ENCODE data around the gene TMEM165. TPM values are rescaled to one million over a fixed set of nuclear protein-coding genes. Genes with fewer than 3 reads are reported as not detected.

Gene TMEM165
- total RNA-seq, 1 experiment from 2014 or later = 90.4 TPM

DNA sequence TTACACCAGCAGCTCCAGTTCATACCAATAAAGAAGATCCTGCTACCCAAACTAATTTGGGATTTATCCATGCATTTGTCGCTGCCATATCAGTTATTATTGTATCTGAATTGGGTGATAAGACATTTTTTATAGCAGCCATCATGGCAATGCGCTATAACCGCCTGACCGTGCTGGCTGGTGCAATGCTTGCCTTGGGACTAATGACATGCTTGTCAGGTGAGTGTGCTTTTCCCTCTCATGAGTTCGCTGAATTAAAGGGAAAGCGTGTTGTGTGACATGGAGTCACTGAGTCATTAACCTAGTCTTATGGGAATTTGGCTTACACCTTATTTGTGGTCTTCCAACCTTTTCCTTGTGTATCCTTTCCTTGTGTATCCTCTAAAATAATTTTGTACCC, 15.9 kb downstream of the TMEM165 start:
- H3K36me3 Mint-ChIP-seq (ENCODE audit: insufficient read depth, unreplicated experiment) = peaks cover 46% of the 10 kb centered on the region
- BruUV-seq (replicated peaks) = no TSS peak
- TF ChIP-seq, protein P1, sequence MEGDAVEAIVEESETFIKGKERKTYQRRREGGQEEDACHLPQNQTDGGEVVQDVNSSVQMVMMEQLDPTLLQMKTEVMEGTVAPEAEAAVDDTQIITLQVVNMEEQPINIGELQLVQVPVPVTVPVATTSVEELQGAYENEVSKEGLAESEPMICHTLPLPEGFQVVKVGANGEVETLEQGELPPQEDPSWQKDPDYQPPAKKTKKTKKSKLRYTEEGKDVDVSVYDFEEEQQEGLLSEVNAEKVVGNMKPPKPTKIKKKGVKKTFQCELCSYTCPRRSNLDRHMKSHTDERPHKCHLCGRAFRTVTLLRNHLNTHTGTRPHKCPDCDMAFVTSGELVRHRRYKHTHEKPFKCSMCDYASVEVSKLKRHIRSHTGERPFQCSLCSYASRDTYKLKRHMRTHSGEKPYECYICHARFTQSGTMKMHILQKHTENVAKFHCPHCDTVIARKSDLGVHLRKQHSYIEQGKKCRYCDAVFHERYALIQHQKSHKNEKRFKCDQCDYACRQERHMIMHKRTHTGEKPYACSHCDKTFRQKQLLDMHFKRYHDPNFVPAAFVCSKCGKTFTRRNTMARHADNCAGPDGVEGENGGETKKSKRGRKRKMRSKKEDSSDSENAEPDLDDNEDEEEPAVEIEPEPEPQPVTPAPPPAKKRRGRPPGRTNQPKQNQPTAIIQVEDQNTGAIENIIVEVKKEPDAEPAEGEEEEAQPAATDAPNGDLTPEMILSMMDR (IDR thresholded peaks at IDR 0.05; ENCODE audit: insufficient read depth in 1 of 2, low read depth in 1 of 2, low read length in 1 of 2, severe bottlenecking in 1 of 2, unreplicated experiment in 1 of 2) = no peak
- 0 out of 2 replicates have a peak, but pooled peaks cover 5% of the 10 kb centered on the region for H3K4me1 ChIP-seq
- DNase-seq = no peak
- peaks cover 2% of the 10 kb centered on the region; the same call in 1 of the 2 replicates for H3K36me3 ChIP-seq (ENCODE audit: control insufficient read depth, insufficient read depth, low read length)
- H3K9me3 Mint-ChIP-seq (ENCODE audit: unreplicated experiment) = no peaks in the 10 kb centered on the region
- H3K4me3 Mint-ChIP-seq (ENCODE audit: unreplicated experiment) = no peak overlapping the region
- H3K27me3 ChIP-seq (replicated peaks; ENCODE audit: control insufficient read depth, insufficient read depth, low read length) = no peaks in the 10 kb centered on the region
- H3K4me3 ChIP-seq (ENCODE audit: low read depth, low read length) = no peak overlapping the region
- no peaks in the 10 kb centered on the region for H3K27me3 Mint-ChIP-seq (ENCODE audit: insufficient read depth, unreplicated experiment)
- no peaks in the 10 kb centered on the region for H3K9me3 ChIP-seq
- POLR2A ChIA-PET = no interaction called here
- H3K4me1 Mint-ChIP-seq (ENCODE audit: low read depth, unreplicated experiment) = peaks cover 21% of the 10 kb centered on the region
- CTCF ChIA-PET = no interaction called here
- intact Hi-C loops (cut with micrococcal nuclease; ENCODE audit: unreplicated experiment) = no loop called here
- H3K27ac Mint-ChIP-seq (ENCODE audit: unreplicated experiment) = no peak overlapping the region

GRCh38 chr4:55416176-55416575, 20.4 kb downstream of the TMEM165 start:
- no peak overlapping the region for H3K27ac Mint-ChIP-seq (ENCODE audit: unreplicated experiment)
- H3K36me3 ChIP-seq (ENCODE audit: control insufficient read depth, insufficient read depth, low read length) = peaks cover 4% of the 10 kb centered on the region
- CTCF ChIA-PET = no interaction called here
- POLR2A ChIA-PET = no interaction called here
- no peaks in the 10 kb centered on the region for H3K9me3 ChIP-seq
- no peaks in the 10 kb centered on the region for H3K4me1 ChIP-seq
- H3K4me1 Mint-ChIP-seq (ENCODE audit: low read depth, unreplicated experiment) = peaks cover 6% of the 10 kb centered on the region
- H3K4me3 Mint-ChIP-seq (ENCODE audit: unreplicated experiment) = no peak overlapping the region
- H3K36me3 Mint-ChIP-seq (ENCODE audit: insufficient read depth, unreplicated experiment) = peaks cover 60% of the 10 kb centered on the region
- no peaks in the 10 kb centered on the region for H3K27me3 ChIP-seq (replicated peaks; ENCODE audit: control insufficient read depth, insufficient read depth, low read length)
- TF ChIP-seq, protein P1 (IDR thresholded peaks at IDR 0.05; ENCODE audit: insufficient read depth in 1 of 2, low read depth in 1 of 2, low read length in 1 of 2, severe bottlenecking in 1 of 2, unreplicated experiment in 1 of 2) = no peak
- DNase-seq = no peak
- H3K4me3 ChIP-seq (ENCODE audit: low read depth, low read length) = no peak overlapping the region
- intact Hi-C loops (cut with micrococcal nuclease; ENCODE audit: unreplicated experiment) = no loop called here
- H3K9me3 Mint-ChIP-seq (ENCODE audit: unreplicated experiment) = no peaks in the 10 kb centered on the region
- no TSS peak for BruUV-seq (replicated peaks)
- H3K27me3 Mint-ChIP-seq (ENCODE audit: insufficient read depth, unreplicated experiment) = no peaks in the 10 kb centered on the region

DNA sequence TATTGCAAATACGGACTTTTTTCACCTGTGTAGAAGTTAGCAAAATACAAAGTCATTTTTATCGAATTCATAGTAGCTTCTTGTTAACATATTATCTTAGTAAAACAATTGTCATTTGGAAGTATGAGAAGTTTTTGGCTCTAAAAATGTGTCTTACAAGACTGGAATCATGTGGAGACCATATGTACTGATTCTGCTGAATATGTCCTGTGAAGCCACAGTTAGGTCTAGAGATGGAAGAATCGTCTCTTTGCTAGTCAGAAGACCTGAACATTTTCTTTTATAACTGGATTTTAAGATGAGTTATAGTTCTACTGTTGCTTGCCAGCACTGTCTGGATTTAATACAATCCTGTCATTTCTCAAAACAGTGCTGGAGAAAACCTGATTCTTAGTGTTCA, 29.0 kb downstream of the TMEM165 start:
- Mint-ChIP-seq H3K9me3 (ENCODE audit: unreplicated experiment) (no peaks in the 10 kb centered on the region), H3K4me3 (ENCODE audit: unreplicated experiment) (no peak overlapping the region), H3K4me1 (ENCODE audit: low read depth, unreplicated experiment) (no peaks in the 10 kb centered on the region), H3K36me3 (ENCODE audit: insufficient read depth, unreplicated experiment) (peaks cover 87% of the 10 kb centered on the region), H3K27ac (ENCODE audit: unreplicated experiment) (no peak overlapping the region), H3K27me3 (ENCODE audit: insufficient read depth, unreplicated experiment) (no peaks in the 10 kb centered on the region)
- DNase-seq = no peak
- H3K9me3 ChIP-seq = no peaks in the 10 kb centered on the region
- H3K4me1 ChIP-seq = 0 out of 2 replicates have a peak, but pooled peaks cover 3% of the 10 kb centered on the region
- no peaks in the 10 kb centered on the region for H3K27me3 ChIP-seq (replicated peaks; ENCODE audit: control insufficient read depth, insufficient read depth, low read length)
- ChIA-PET CTCF (no interaction called here), POLR2A (no interaction called here)
- H3K4me3 ChIP-seq (ENCODE audit: low read depth, low read length) = no peak overlapping the region
- H3K36me3 ChIP-seq (ENCODE audit: control insufficient read depth, insufficient read depth, low read length) = peaks cover 2% of the 10 kb centered on the region; the same call in 1 of the 2 replicates
- intact Hi-C loops (cut with micrococcal nuclease; ENCODE audit: unreplicated experiment) = no loop called here
- no TSS peak for BruUV-seq (replicated peaks)
- TF ChIP-seq, protein P1 (IDR thresholded peaks at IDR 0.05; ENCODE audit: insufficient read depth in 1 of 2, low read depth in 1 of 2, low read length in 1 of 2, severe bottlenecking in 1 of 2, unreplicated experiment in 1 of 2) = no peak
